HG02885 (cell line): ENCODE data around the gene GSTO2.

Experiments used
- ATAC-seq: cut with Tn5 transposase; IDR thresholded peaks from one replicate; pipeline ENCODE4 v1.9.1; 2021; ENCODE audit warnings: mild to moderate bottlenecking; ENCODE audit not compliant: unreplicated experiment, poor library complexity

The GSTO2 gene

DNA sequence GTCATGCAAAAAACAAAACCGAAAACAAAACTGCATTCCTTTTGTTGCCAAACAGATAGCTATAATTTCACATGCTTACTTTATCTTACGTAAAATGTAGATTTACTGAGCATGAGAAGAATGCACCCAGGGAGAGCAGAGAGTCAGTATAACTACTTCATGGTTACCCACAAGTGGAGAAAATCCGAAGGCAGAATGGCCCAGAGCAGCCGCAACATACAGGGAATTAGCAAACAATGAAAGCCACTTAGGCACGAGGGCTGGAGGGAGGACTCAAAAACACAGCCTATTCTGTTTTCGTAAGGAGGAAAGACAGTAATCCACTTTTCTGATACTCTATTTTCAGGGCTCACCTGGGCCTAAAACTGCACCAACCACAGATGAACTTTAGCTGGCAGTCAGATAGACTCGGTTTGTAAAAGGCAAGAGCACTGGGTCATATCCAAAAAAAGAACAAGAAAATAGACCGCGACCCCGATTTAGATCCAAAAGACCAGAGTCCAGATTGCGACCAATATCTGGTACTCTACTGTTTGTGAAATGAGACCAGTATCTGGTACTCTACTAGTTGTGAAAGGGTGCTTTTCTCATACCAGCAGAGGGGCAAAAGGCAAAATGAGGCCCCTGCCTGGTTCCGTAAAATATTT, 68.0 kb downstream of the GSTO2 start:
- peak; percentile 24 for ATAC-seq

DNA sequence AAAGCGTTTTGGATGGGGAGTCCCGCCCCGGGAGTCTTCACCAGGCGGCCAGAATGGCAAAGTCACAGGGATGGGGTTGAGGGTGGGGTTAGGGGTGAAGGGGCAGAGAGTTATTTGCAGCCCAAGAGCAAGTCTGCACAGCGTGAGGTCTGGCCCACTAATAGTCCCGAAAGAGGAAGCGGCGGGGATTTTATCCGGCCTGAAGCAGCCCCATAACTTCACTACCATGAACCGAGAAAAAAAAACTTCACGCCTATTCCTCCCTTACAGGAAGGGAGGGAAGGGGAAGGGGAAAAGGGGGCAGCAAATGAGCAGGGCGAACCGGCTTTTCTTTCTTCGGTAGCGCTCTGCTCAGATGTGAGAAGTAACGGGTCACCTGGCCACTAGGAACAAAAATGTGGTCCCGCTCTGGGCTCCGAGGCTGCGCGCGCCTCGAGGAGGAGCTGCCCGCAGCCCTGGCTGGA, 68.6 kb downstream of the GSTO2 start:
- peak; percentile 58 for ATAC-seq

GRCh38 chr10:104337985-104338735, 69.2 kb downstream of the GSTO2 start, which contains the start of gene ITPRIP:
Gene ITPRIP, minus strand, starts transcription at chr10:104338465. Its CDS starts 22,414 bp downstream, at chr10:104316051.
- ATAC-seq = peak; percentile 75

DNA sequence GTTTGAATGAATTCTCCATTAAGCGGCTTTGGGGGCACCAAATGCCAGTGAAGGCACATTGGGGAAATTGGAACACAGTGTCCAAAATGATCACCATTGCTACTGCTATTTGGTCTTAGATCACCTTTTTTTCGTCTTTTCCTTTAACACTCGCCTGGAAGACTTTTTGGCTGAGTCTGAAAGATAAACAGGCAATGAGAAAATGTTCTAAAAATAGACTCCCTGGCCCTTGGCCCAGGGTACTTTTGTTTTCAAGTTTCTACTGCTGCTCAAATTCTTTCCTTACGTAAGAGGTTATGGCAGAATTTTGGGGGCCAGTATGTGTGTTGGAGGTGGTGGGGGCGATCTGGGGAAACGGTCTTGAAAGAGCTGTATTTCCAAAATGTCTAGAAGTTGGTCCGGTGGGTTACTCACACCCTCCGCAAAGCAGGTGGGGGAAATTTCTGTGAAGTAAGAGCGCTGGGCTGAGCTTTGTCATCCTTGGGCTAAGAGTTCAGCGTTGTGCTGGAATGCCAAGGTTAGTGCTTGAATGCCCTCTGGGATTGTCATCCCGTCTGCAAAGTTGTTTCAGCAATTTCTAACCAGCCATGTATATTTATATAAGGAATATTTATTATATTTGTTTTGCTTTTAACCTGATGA, 70.6 kb downstream of the GSTO2 start:
- no peak for ATAC-seq

- ATAC-seq = no peak
Observed at GRCh38 chr10:104340111-104340526, 71.1 kb downstream of the GSTO2 start.

DNA sequence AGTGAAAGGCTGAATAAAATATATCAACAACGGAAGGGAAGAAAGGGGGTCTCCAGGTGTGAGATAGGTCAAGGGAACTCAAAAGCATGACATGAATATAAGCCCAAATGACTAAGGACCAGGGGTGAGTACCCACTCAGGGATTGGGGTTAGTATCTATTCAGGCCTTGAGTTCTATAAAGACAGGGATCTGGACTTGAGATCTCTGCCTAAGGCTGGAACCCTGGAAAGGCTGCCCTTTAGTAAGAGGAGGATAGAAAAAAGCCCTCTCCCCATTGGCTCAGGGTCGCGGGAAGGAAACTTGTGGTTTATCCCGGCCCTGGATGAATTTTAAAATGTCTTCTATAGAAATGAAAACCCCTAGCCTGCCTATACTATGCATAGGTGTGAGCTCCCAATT, 71.7 kb downstream of the GSTO2 start:
- ATAC-seq = no peak

DNA sequence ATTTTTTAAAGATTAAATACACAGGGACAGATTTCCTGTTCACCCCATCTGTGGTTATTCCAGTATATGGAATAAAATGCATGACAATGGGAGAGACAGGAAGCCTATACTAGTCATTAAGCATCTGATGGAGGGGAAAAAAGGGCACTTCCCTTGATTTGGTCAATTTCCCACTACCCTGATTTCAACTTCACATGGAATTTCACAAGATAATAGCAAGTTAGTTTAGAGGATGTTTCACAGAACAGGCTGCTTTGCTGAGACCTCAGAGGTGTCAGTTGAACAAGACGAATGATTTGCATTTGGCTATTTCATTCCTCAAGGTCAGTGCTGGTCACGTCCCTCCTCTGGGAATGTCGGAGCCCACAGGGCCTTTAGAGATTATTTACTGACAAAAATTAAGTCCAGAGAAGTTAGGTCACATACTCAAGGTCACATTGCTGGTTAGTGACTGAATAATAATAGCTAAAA, 74.0 kb downstream of the GSTO2 start:
- ATAC-seq = no peak

DNA sequence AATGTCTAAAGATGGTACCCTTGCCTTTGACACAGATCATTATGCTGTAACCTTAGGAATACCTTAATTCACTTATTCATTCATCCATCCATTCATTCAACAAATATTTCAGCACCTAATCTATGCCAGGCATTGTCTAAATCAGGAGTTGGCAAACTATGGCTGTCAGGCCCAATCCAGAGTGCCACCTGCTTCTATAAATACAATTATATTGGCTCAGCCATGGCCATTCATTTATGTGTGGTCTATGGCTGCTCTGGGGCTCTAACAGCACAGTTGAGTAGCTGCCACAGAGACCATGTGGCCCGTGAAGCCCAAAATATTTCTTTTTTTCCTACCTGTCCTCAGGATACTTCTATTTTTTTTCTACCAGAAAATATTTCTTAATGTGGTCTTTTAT, 75.2 kb downstream of the GSTO2 start:
- no peak for ATAC-seq

GRCh38 chr10:104345515-104345914, 76.5 kb downstream of the GSTO2 start:
- ATAC-seq = no peak

- ATAC-seq = no peak
Observed at GRCh38 chr10:104345941-104346340, 77.0 kb downstream of the GSTO2 start.

DNA sequence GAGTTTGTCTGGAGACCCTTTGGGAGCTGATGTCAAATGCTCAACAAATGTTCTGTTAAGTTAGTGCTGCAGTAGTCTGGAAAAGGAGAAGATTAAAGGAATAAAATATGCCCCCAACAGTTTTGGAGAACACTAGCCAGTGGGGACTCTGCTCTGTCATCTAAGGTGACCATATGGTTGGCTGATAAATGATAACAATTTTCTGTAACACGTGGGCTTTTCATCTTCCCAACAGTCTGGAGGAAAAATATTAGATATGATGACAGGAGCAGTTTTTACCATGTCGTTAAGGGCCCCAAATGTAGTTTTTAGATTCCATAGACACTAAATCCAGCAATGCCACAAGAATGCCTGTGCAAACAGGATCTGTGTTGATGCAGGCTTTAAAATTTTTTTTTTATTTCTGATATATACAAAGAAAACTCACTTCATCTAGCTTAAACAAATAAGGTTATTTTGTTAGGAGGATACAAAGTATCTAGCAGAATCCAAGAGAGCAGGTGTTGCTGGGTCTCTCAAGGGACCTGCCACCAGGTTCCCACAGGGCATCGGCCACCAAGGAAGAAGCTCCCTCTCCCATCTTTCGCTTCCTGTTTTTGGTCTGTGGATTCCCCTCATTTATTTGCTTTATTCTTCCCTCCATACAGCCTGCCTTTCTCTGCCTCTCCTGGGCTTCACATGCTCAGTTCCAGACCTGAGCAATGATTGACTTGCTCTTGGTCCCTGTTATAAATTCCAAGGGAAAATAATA, 78.5 kb downstream of the GSTO2 start:
- ATAC-seq = no peak

- no peak for ATAC-seq
Observed at GRCh38 chr10:104348601-104349000, 79.6 kb downstream of the GSTO2 start.

- peak; percentile 56 for ATAC-seq
Observed at GRCh38 chr10:104349623-104350126, 80.7 kb downstream of the GSTO2 start.

GRCh38 chr10:104350127-104350635, 81.2 kb downstream of the GSTO2 start:
- ATAC-seq = peak; percentile 53

DNA sequence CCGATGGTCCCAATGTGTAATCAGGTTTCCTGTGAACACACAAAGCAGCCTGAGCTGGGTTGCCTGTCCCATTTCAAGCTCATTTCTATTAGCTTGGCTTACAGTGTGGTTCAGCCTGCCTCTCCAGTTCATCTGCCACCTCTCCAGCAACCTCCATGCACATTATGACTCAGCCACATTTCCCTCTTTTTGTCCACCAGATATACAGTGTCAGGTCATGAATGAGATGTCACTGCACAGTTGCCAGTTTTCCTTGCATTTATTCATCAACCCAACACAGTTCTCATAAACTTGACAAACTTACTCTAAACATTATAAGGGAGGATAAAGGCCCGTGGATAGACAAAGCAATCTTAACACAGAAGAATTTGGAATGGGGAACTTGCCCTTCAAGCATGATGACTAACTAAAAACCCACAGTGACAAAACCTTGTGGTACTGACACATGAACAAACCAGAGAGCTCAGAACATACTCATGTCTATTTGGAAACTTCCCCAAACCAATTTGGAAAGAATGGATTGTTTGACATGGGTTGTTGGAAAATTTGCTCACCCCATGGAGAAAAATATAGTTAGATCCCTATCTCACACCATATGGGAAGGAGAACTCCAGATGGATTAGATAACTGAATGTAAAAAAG, 82.2 kb downstream of the GSTO2 start:
- ATAC-seq = no peak

DNA sequence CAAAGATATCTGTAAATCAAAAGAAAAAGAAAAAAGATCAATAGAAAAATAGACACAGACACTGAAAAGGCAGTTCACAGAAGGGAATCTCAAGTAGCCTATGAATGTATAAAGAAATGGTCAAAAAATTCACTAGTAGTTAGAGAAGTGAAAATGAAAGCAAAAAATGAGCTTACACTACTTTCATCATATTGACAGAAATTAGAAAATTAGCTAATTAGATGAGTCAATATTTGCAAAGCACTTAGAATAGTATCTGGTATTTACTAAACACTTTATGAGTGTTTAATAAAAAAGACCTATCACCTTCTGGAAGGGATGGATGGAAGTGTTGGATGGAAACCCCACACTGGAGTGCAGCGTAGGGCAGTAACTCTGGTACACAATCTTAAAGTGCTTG, 82.9 kb downstream of the GSTO2 start:
- peak; percentile 22 for ATAC-seq

GRCh38 chr10:104353325-104354048, 84.5 kb downstream of the GSTO2 start, which contains the start of gene CFAP58:
Gene CFAP58, plus strand, starts transcription at chr10:104353833. Its CDS starts 65 bp downstream, at chr10:104353898.
- peak; percentile 59 for ATAC-seq
